Ascending aorta (tissue), 2 donors: ENCODE data around the gene MVP. TPM values are rescaled to one million over a fixed set of nuclear protein-coding genes. Genes with fewer than 3 reads are reported as not detected.
A peak's percentile ranks its signal among the peaks of the same experiment; 100 is the strongest.

Experiments
- DNase-seq, 2 donors: peaks; one replicate each; pipeline ENCODE4 v3.0.0-alpha.2; 2019; ENCODE audit warnings: low spot score in 2 of 2
- H3K27ac ChIP-seq, 2 donors: fragments of 200-600 bp; sonication (generic); one replicate each; pipeline ENCODE4 v1.5.1; 2016 to 2017; ENCODE audit warnings: mild to moderate bottlenecking in 1 of 2
- H3K27me3 ChIP-seq: fragments of 200-600 bp; sonication (generic); one replicate; pipeline ENCODE4 v1.5.1; 2017
- H3K36me3 ChIP-seq, 2 donors: fragments of 200-600 bp; sonication (generic); one replicate each; pipeline ENCODE4 v1.5.1; 2016
- H3K4me1 ChIP-seq, 2 donors: fragments of 200-600 bp; sonication (generic); one replicate each; pipeline ENCODE4 v1.5.1; 2016 to 2017; ENCODE audit warnings: mild to moderate bottlenecking in 1 of 2
- H3K4me3 ChIP-seq, 2 donors: fragments of 200-600 bp; sonication (generic); one replicate each; pipeline ENCODE4 v1.5.1; 2016 to 2017; ENCODE audit warnings: mild to moderate bottlenecking in 1 of 2
- H3K9me3 ChIP-seq, 2 donors: fragments of 200-600 bp; sonication (generic); one replicate each; pipeline ENCODE4 v1.5.1; 2016
- CTCF ChIP-seq, 3 experiments: fragments of 200-600 bp in 2 of 3; fragments of 450-650 bp in 1 of 3; sonication (generic) in 2 of 3; IDR thresholded peaks; one replicate each; pipeline ENCODE4 v1.5.1; 2016 to 2019; ENCODE audit warnings: antibody characterized with exemption in 3 of 3, mild to moderate bottlenecking in 1 of 3, moderate library complexity in 1 of 3
- intact Hi-C: fragments of 100-400 bp; cut with DNase I; formaldehyde crosslinking; loops from one replicate; pipeline ENCODE4 v1.15.1; 2023
- total RNA-seq: library from RNA; depleted of rRNA; stranded (reverse); fragments of >200 nt; gene quantifications from one replicate; pipeline ENCODE4 v1.1.0, GENCODE V29; 2016

The MVP gene
- total RNA-seq, 1 donor from 2014 or later, result 244 TPM

GRCh38 chr16:29860218-29860617, 40.0 kb downstream of the MVP start:
- H3K27me3 ChIP-seq, result no peaks in the 10 kb centered on the region
- H3K4me3 ChIP-seq, result no peak overlapping the region
- peaks cover 4 to 25% of the 10 kb centered on the region in 2 donors for H3K4me1 ChIP-seq
- DNase-seq, result no peak
- intact Hi-C loops, result loop anchor here (5.0 kb wide), 1 partner anchor 112 kb away; the partner anchor contains the start of gene TAOK2
- no peak for TF ChIP-seq CTCF (IDR thresholded peaks at IDR 0.05)
- H3K27ac ChIP-seq, result no peak overlapping the region
- H3K9me3 ChIP-seq, result no peaks in the 10 kb centered on the region
- peaks cover 12 to 25% of the 10 kb centered on the region in 2 donors for H3K36me3 ChIP-seq

GRCh38 chr16:29862383-29862883, 42.2 kb downstream of the MVP start:
- TF ChIP-seq CTCF (IDR thresholded peaks at IDR 0.05), result peak in 1 of 3 experiments; percentile 11
- Histone ChIP-seq H3K27me3 (no peaks in the 10 kb centered on the region), H3K9me3 (no peaks in the 10 kb centered on the region), H3K27ac (peak overlapping the region; percentile 85 to 93), H3K4me1 (peaks cover 4 to 25% of the 10 kb centered on the region in 2 donors), H3K36me3 (peaks cover 12 to 25% of the 10 kb centered on the region in 2 donors), H3K4me3 (peak overlapping the region; percentile 72 to 99)
- DNase-seq, result no peak
- intact Hi-C loops, result loop anchor here (2.0 to 5.0 kb wide), 5 partner anchors 58 to 158 kb away; partner anchors contain the start of genes KCTD13, KIF22 and TAOK2

GRCh38 chr16:29862884-29863668, 42.8 kb downstream of the MVP start, which contains the start of gene CDIPT:
CDIPT (minus strand) TSS chr16:29863226; CDS start chr16:29862857, 369 bp downstream.
- intact Hi-C loops, result loop anchor here (1.0 to 5.0 kb wide), 7 partner anchors 37 to 158 kb away; partner anchors contain the start of genes ASPHD1, KCTD13, KIF22 and MVP
- Histone ChIP-seq H3K4me3 (peak within 1 kb of the TSS; percentile 72 to 99), H3K27ac (peak within 1 kb of the TSS; percentile 85 to 93), H3K9me3 (no peaks in the 10 kb centered on the region), H3K4me1 (peaks cover 4 to 25% of the 10 kb centered on the region in 2 donors), H3K36me3 (peaks cover 12 to 25% of the 10 kb centered on the region in 2 donors), H3K27me3 (no peaks in the 10 kb centered on the region)
- peak; percentile 79 to 97 for DNase-seq
- peak; percentile 57 to 66 (median 59) for TF ChIP-seq CTCF (IDR thresholded peaks at IDR 0.05)

GRCh38 chr16:29863669-29863984, 43.4 kb downstream of the MVP start:
- no peaks in the 10 kb centered on the region for H3K9me3 ChIP-seq
- peak overlapping the region; percentile 85 to 93 for H3K27ac ChIP-seq
- peak overlapping the region; percentile 72 to 99 for H3K4me3 ChIP-seq
- H3K4me1 ChIP-seq, result peaks cover 4 to 22% of the 10 kb centered on the region in 2 donors
- DNase-seq, result no peak
- TF ChIP-seq CTCF (IDR thresholded peaks at IDR 0.05), result no peak
- peaks cover 12 to 25% of the 10 kb centered on the region in 2 donors for H3K36me3 ChIP-seq
- intact Hi-C loops, result loop anchor here (1.0 to 5.0 kb wide), 7 partner anchors 37 to 157 kb away; partner anchors contain the start of genes ASPHD1, KCTD13, KIF22 and MVP
- H3K27me3 ChIP-seq, result no peaks in the 10 kb centered on the region

GRCh38 chr16:29864205-29864604, 43.9 kb downstream of the MVP start:
- peaks cover 4 to 16% of the 10 kb centered on the region in 2 donors for H3K4me1 ChIP-seq
- H3K36me3 ChIP-seq, result peaks cover 11 to 19% of the 10 kb centered on the region in 2 donors
- H3K9me3 ChIP-seq, result no peaks in the 10 kb centered on the region
- H3K4me3 ChIP-seq, result no peak overlapping the region
- intact Hi-C loops, result loop anchor here (5.0 kb wide), 1 partner anchor 108 kb away; the partner anchor contains the start of gene TAOK2
- H3K27ac ChIP-seq, result no peak overlapping the region
- no peak for DNase-seq
- TF ChIP-seq CTCF (IDR thresholded peaks at IDR 0.05), result no peak
- H3K27me3 ChIP-seq, result no peaks in the 10 kb centered on the region
